Lower leg skin (tissue), 4 donors: ENCODE data around the gene TNIK. TPM values are rescaled to one million over a fixed set of nuclear protein-coding genes. Genes with fewer than 3 reads are reported as not detected.

ENCODE experiments used
- DNase-seq, 2 donors: peaks; one replicate each; pipeline ENCODE4 v3.0.0-alpha.2; 2019; ENCODE audit warnings: low spot score in 2 of 2
- H3K4me3 ChIP-seq: fragments of 200-600 bp; sonication (generic); 2 replicates; pipeline ENCODE4 v1.5.1; 2017; ENCODE audit warnings: mild to moderate bottlenecking, low read depth; ENCODE audit not compliant: poor library complexity, severe bottlenecking
- CTCF ChIP-seq, 3 donors: fragments of 450-650 bp; IDR thresholded peaks; one replicate each; pipeline ENCODE4 v1.5.1; 2016; ENCODE audit warnings: antibody characterized with exemption in 3 of 3, mild to moderate bottlenecking in 3 of 3, moderate library complexity in 2 of 3
- POLR2A ChIP-seq, 2 donors: fragments of 450-650 bp; IDR thresholded peaks; one replicate each; pipeline ENCODE4 v1.6.1; 2016 to 2017; ENCODE audit warnings: antibody characterized with exemption in 2 of 2, mild to moderate bottlenecking in 1 of 2, moderate library complexity in 1 of 2
- WGBS, 2 donors: methylation state at CpG; one replicate each; pipeline ENCODE4 v1.1.5; 2018; 5-methylcytosine and 5-hydroxymethylcytosine counted together
- intact Hi-C: fragments of 100-400 bp; cut with DNase I; formaldehyde crosslinking; loops from one replicate; pipeline ENCODE4 v1.15.0; 2023; ENCODE audit warnings: low total_unique reads
- total RNA-seq, 4 donors: library from RNA; depleted of rRNA; stranded (reverse); fragments of >200 nt; gene quantifications; one replicate each; pipeline ENCODE4 v1.1.0, GENCODE V29; 2016

Gene TNIK
- total RNA-seq, 4 donors from 2014 or later = 0.72 to 4.7 (median 2.4) TPM

- 92% methylated on average over 2 of the region's 2 CpGs for WGBS, 2 donors
- no peak for TF ChIP-seq POLR2A (IDR thresholded peaks at IDR 0.05)
- TF ChIP-seq CTCF (IDR thresholded peaks at IDR 0.05) = no peak
- no peak overlapping the region for H3K4me3 ChIP-seq
- intact Hi-C loops = no loop called here
- no peak for DNase-seq
Observed at GRCh38 chr3:171226794-171227193, 233.4 kb downstream of the TNIK start.

- intact Hi-C loops = no loop called here
Observed at GRCh38 chr3:171225708-171226107, 234.5 kb downstream of the TNIK start.

GRCh38 chr3:171225165-171225564, 235.0 kb downstream of the TNIK start:
- intact Hi-C loops = no loop called here

More at GRCh38 chr3:171225708-171226107, 234.5 kb downstream of the TNIK start:
- TF ChIP-seq POLR2A (IDR thresholded peaks at IDR 0.05) (no peak), CTCF (IDR thresholded peaks at IDR 0.05) (no peak)
- no peak overlapping the region for H3K4me3 ChIP-seq
- no peak for DNase-seq
- WGBS, 2 donors = 22 to 29% methylated on average over 1 of the region's 1 CpG

GRCh38 chr3:171223396-171223795, 236.8 kb downstream of the TNIK start:
- no peak for TF ChIP-seq POLR2A (IDR thresholded peaks at IDR 0.05)
- TF ChIP-seq CTCF (IDR thresholded peaks at IDR 0.05) = no peak
- WGBS, 2 donors = 81 to 83% methylated on average over 1 of the region's 1 CpG
- DNase-seq = no peak
- no peak overlapping the region for H3K4me3 ChIP-seq
- intact Hi-C loops = no loop called here

More at GRCh38 chr3:171225165-171225564, 235.0 kb downstream of the TNIK start:
- H3K4me3 ChIP-seq = no peak overlapping the region
- no peak for DNase-seq
- WGBS, 2 donors = 62 to 75% methylated on average over 2 of the region's 2 CpGs
- TF ChIP-seq CTCF (IDR thresholded peaks at IDR 0.05) (no peak), POLR2A (IDR thresholded peaks at IDR 0.05) (no peak)

- TF ChIP-seq CTCF (IDR thresholded peaks at IDR 0.05) (no peak), POLR2A (IDR thresholded peaks at IDR 0.05) (no peak)
- WGBS, 2 donors = 67 to 69% methylated on average over 5 of the region's 5 CpGs
- H3K4me3 ChIP-seq = no peak overlapping the region
- no peak for DNase-seq
- intact Hi-C loops = no loop called here
Observed at GRCh38 chr3:171222995-171223394, 237.2 kb downstream of the TNIK start.

- no peak for DNase-seq
- no peak overlapping the region for H3K4me3 ChIP-seq
- intact Hi-C loops = no loop called here
- 90 to 92% methylated on average over 2 of the region's 2 CpGs for whole genome bisulfite sequencing, 2 donors
- TF ChIP-seq CTCF (IDR thresholded peaks at IDR 0.05) (no peak), POLR2A (IDR thresholded peaks at IDR 0.05) (no peak)
Observed at GRCh38 chr3:171221597-171221996, 238.6 kb downstream of the TNIK start.
